Right atrium auricular region (tissue), 2 donors: ENCODE measurements around the gene CDYL. TPM values are rescaled to one million over a fixed set of nuclear protein-coding genes. Genes with fewer than 3 reads are reported as not detected.

ENCODE experiments used
- DNase-seq: peaks from one replicate; pipeline ENCODE4 v3.0.0-alpha.2; 2019; ENCODE audit warnings: low spot score
- H3K27ac ChIP-seq, 2 donors: fragments of 200-600 bp; sonication (generic); 1 replicate in 1 of 2; 2 replicates in 1 of 2; pipeline ENCODE4 v1.5.1; 2016 to 2019
- H3K27me3 ChIP-seq, 2 donors: fragments of 200-600 bp; sonication (generic); one replicate each; pipeline versions ENCODE4 v1.5.1 to v1.6.0; 2017 to 2019
- H3K36me3 ChIP-seq: fragments of 200-600 bp; sonication (generic); one replicate; pipeline ENCODE4 v1.5.1; 2016
- H3K4me1 ChIP-seq, 2 donors: fragments of 200-600 bp; sonication (generic); one replicate each; pipeline versions ENCODE4 v1.5.1 to v1.6.0; 2017 to 2019
- H3K4me3 ChIP-seq, 2 donors: fragments of 200-600 bp; sonication (generic); 1 replicate in 1 of 2; 2 replicates in 1 of 2; pipeline ENCODE4 v1.5.1; 2017 to 2019; ENCODE audit warnings: mild to moderate bottlenecking in 1 of 2, moderate library complexity in 1 of 2
- H3K9me3 ChIP-seq, 2 donors: fragments of 200-600 bp; sonication (generic); one replicate each; pipeline ENCODE4 v1.5.1; 2019
- total RNA-seq, 2 donors: library from RNA; depleted of rRNA; stranded (reverse); fragments of >200 nt; gene quantifications; one replicate each; pipeline ENCODE4 v1.1.0, GENCODE V29; 2016
- TF ChIP-seq, protein P1 (sequence below), 2 donors: fragments of 200-600 bp; sonication (generic); IDR thresholded peaks; one replicate each; pipeline ENCODE4 v1.5.1; 2019; ENCODE audit warnings: antibody characterized with exemption in 2 of 2

CDYL gene
- total RNA-seq, 2 donors from 2014 or later: 23.7 to 28.9 TPM

GRCh38 chr6:4774715-4775493 is 1.3 kb upstream of the CDYL start:
- Histone ChIP-seq H3K36me3 (no peaks in the 10 kb centered on the region), H3K4me1 (peaks cover 0 to 20% of the 10 kb centered on the region in 2 donors), H3K9me3 (no peaks in the 10 kb centered on the region), H3K4me3 (peak overlapping the region; percentile 52 to 75), H3K27ac (peak overlapping the region; percentile 67 to 71), H3K27me3 (no peaks in the 10 kb centered on the region)
- TF ChIP-seq, protein P1, sequence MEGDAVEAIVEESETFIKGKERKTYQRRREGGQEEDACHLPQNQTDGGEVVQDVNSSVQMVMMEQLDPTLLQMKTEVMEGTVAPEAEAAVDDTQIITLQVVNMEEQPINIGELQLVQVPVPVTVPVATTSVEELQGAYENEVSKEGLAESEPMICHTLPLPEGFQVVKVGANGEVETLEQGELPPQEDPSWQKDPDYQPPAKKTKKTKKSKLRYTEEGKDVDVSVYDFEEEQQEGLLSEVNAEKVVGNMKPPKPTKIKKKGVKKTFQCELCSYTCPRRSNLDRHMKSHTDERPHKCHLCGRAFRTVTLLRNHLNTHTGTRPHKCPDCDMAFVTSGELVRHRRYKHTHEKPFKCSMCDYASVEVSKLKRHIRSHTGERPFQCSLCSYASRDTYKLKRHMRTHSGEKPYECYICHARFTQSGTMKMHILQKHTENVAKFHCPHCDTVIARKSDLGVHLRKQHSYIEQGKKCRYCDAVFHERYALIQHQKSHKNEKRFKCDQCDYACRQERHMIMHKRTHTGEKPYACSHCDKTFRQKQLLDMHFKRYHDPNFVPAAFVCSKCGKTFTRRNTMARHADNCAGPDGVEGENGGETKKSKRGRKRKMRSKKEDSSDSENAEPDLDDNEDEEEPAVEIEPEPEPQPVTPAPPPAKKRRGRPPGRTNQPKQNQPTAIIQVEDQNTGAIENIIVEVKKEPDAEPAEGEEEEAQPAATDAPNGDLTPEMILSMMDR (IDR thresholded peaks at IDR 0.05): no peak
- DNase-seq: no peak

- Histone ChIP-seq H3K27me3 (no peaks in the 10 kb centered on the region), H3K9me3 (no peaks in the 10 kb centered on the region)
- TF ChIP-seq, protein P1 (IDR thresholded peaks at IDR 0.05): peak in 1 of 2 donors; percentile 49
These were observed 592 bp upstream of the CDYL start for GRCh38 chr6:4775494-4776130.

DNA sequence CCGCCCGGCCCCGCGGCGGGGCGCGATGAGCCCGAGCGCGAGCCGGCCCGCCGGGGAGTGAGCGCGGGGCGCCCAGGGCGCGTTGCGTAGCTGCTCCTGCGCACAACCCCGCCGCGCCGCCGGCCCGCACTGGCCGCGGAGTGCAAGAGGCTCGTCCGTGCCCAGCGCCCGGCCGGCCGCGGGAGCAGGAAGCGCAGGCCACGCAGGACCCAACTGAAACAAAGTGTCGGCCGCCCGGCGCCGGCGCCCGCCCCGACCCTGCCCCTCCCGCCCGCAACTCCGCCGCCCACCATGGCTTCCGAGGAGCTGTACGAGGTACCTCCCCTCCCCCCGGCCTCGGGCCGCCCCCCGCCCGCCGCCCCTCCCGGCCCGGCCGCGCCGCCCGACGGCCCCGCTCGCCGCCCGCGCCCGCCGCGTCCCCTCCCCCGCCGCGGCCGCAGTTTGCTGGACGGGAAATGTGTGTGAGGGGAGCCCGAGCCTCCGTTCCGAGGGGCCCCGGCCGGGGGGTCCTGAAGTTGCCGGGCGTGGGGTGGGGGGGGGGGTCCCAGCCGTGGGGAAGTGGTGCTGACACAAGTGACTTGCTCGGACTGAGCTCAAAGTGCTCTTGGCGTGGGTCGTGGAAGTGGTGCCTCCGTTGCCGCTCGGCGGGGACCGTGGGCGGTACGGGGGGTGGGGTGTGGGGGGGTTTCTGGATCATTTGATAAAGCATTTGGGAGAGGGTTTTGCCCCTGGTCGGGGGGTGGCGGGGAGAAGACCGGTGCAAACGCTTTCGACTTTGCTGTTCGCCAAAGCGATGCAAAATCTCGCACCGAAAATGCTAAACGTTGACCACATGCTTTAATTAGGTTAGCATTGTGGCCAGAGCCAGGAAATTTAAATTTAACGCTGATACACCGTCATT is 539 bp downstream of the CDYL start:
- no peak for DNase-seq
- H3K4me3 ChIP-seq: peak overlapping the region; percentile 75 to 78
- H3K27ac ChIP-seq: peak overlapping the region; percentile 76 to 80
- no peaks in the 10 kb centered on the region for H3K36me3 ChIP-seq
- TF ChIP-seq, protein P1 (IDR thresholded peaks at IDR 0.05): no peak
- H3K9me3 ChIP-seq: no peaks in the 10 kb centered on the region
- H3K4me1 ChIP-seq: peaks cover 0 to 34% of the 10 kb centered on the region in 2 donors
- no peaks in the 10 kb centered on the region for H3K27me3 ChIP-seq

More at GRCh38 chr6:4775494-4776130, 592 bp upstream of the CDYL start:
- Histone ChIP-seq H3K27ac (peak overlapping the region; percentile 78 to 84), H3K36me3 (no peaks in the 10 kb centered on the region), H3K4me1 (peaks cover 0 to 23% of the 10 kb centered on the region in 2 donors), H3K4me3 (peak overlapping the region; percentile 52 to 75)
- DNase-seq: no peak

DNA sequence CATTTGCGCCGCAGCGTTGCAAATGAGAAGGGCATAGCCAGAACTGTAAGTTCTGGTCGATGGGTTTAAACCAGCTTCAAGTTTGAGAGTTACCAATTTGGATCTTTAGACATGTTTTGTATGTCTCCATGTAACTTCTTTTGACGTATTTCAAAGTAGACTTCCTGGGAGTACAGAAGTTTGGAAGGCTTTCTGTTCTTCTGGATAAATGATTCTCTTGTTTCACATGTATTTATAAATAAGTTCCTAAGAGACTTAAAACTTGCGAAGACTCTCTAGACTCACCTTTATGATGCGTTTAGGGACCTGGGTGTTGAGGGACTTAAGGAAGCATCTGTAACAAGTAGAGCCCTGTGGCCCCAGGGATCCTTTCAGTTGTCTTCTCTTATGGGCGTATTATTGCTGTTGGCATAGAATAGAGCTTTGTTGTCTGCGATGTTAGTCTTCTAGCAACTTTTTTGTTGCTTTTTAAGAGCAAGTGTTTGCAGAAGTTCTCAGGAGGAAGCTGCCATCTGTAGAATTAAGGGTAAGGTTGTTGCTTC is 1.3 kb downstream of the CDYL start:
- H3K9me3 ChIP-seq: no peaks in the 10 kb centered on the region
- TF ChIP-seq, protein P1 (IDR thresholded peaks at IDR 0.05): no peak
- H3K27me3 ChIP-seq: no peaks in the 10 kb centered on the region
- H3K4me3 ChIP-seq: peak overlapping the region; percentile 75 to 78
- no peaks in the 10 kb centered on the region for H3K36me3 ChIP-seq
- H3K27ac ChIP-seq: peak overlapping the region in 1 of 2 donors; percentile 80
- H3K4me1 ChIP-seq: peaks cover 0 to 34% of the 10 kb centered on the region in 2 donors
- no peak for DNase-seq

- Histone ChIP-seq H3K9me3 (no peaks in the 10 kb centered on the region), H3K27ac (no peak overlapping the region), H3K4me1 (peaks cover 0 to 34% of the 10 kb centered on the region in 2 donors), H3K27me3 (no peaks in the 10 kb centered on the region), H3K4me3 (no peak overlapping the region), H3K36me3 (no peaks in the 10 kb centered on the region)
- no peak for DNase-seq
- TF ChIP-seq, protein P1 (IDR thresholded peaks at IDR 0.05): no peak
These were observed 1.9 kb downstream of the CDYL start for GRCh38 chr6:4778086-4778485.
